K562 (cell line): ENCODE results near the gene FGFR1OP2.

ENCODE experiments used
- CTCF ChIP-seq, 3 experiments: IDR thresholded peaks in 2 of 3; conservative IDR thresholded peaks in 1 of 3; 2 replicates each; pipeline ENCODE4 v1.5.1; 2011 to 2012; ENCODE audit warnings: low read length in 3 of 3, mild to moderate bottlenecking in 3 of 3, control low read depth in 2 of 3, improper control_type of control experiment in 1 of 3, inconsistent platforms in 1 of 3, low read depth in 1 of 3, mixed read lengths in 1 of 3, moderate library complexity in 1 of 3; ENCODE audit not compliant: insufficient read depth in 2 of 3
- ELK1 ChIP-seq: sonication (generic); formaldehyde crosslinking; IDR thresholded peaks from 2 replicates; pipeline ENCODE4 v1.8.1; 2022; ENCODE audit warnings: missing genetic modification reagents
- EP300 ChIP-seq: IDR thresholded peaks from 2 replicates; pipeline ENCODE4 v1.6.1; 2012; ENCODE audit warnings: low read length, improper control_type of control experiment
- GATA2 ChIP-seq: sonication (generic); formaldehyde crosslinking; IDR thresholded peaks from 2 replicates; pipeline ENCODE4 v1.4.0; 2020; ENCODE audit warnings: mild to moderate bottlenecking, missing genetic modification reagents
- MYC ChIP-seq, 2 experiments: fragments of 250-450 bp in 1 of 2; sonication (Bioruptor Pico) in 1 of 2; IDR thresholded peaks; 2 replicates each; pipeline versions ENCODE4 v1.5.1 to v1.6.1; 2012 to 2021; ENCODE audit warnings: low read depth in 2 of 2, borderline replicate concordance in 1 of 2, improper control_type of control experiment in 1 of 2, low read length in 1 of 2, mild to moderate bottlenecking in 1 of 2, moderate library complexity in 1 of 2
- NFIC ChIP-seq: fragments of 450-650 bp; IDR thresholded peaks from 2 replicates; pipeline ENCODE4 v1.6.1; 2017; ENCODE audit warnings: mild to moderate bottlenecking, inconsistent platforms
- NR2C1 ChIP-seq, 2 experiments: fragments of 450-650 bp; IDR thresholded peaks; 2 replicates each; pipeline ENCODE4 v1.6.1; 2017; ENCODE audit warnings: mild to moderate bottlenecking in 2 of 2, antibody characterized with exemption in 1 of 2, inconsistent platforms in 1 of 2, missing compliant biosample characterization in 1 of 2, missing genetic modification characterization in 1 of 2
- ZFP30 ChIP-seq: fragments of 250-450 bp; sonication (Bioruptor Pico); IDR thresholded peaks from 2 replicates; pipeline ENCODE4 v1.8.0; 2022; ENCODE audit warnings: moderate library complexity, mild to moderate bottlenecking, inconsistent platforms, borderline replicate concordance
- ZNF232 ChIP-seq: sonication (generic); formaldehyde crosslinking; IDR thresholded peaks from 2 replicates; pipeline ENCODE4 v1.8.0; 2022; ENCODE audit warnings: mild to moderate bottlenecking, missing genetic modification reagents
- ZNF589 ChIP-seq: fragments of 200-800 bp; sonication (Bioruptor generic); IDR thresholded peaks from 2 replicates; pipeline ENCODE4 v1.6.1; 2016; ENCODE audit warnings: low read depth, missing genetic modification characterization, missing compliant biosample characterization

GRCh38 chr12:26891704-26892103, 46.6 kb upstream of the FGFR1OP2 start:
- TF ChIP-seq CTCF (IDR thresholded peaks at IDR 0.05 in 2 of 3, conservative IDR thresholded peaks at IDR 0.05 in 1 of 3; ENCODE audit: insufficient read depth in 2 of 3, low read depth in 1 of 3, low read length in 3 of 3) (no peak), EP300 (no peak), GATA2 (CRISPR knock-in tag) (no peak), ELK1 (CRISPR knock-in tag) (no peak), NR2C1 (IDR thresholded peaks at IDR 0.05) (no peak), NR2C1 (tag; IDR thresholded peaks at IDR 0.05) (no peak), MYC (IDR thresholded peaks at IDR 0.05; ENCODE audit: low read depth, low read length) (no peak), MYC (CRISPR knock-in tag; IDR thresholded peaks at IDR 0.05; ENCODE audit: borderline replicate concordance, low read depth) (no peak), ZFP30 (CRISPR knock-in tag) (no peak), ZNF589 (CRISPR knock-in tag) (no peak), ZNF232 (CRISPR knock-in tag) (no peak), NFIC (no peak)
